GM12878 (cell line): ENCODE data around the gene DERL3. TPM values are rescaled to one million over a fixed set of nuclear protein-coding genes. Genes with fewer than 3 reads are reported as not detected.

ENCODE experiments used
- ATAC-seq: fragments of 200-7000 bp; cut with Tn5 transposase; 3 replicates; pipeline ENCODE4 v1.9.1; 2020; ENCODE audit warnings: mild to moderate bottlenecking, moderate library complexity
- BruUV-seq: library from RNA; stranded (reverse); fragments of 400-500 nt; replicated peaks from 2 replicates; lab custom pipeline; 2021; lab: Mats Ljungman, UMichigan
- CTCF ChIA-PET: fragments of 300-600 bp; sonication (Branson Sonifier 250); formaldehyde crosslinking; extraction: SDS; loops from one replicate; lab custom pipeline; 2021; ENCODE audit warnings: inconsistent platforms; lab: Yijun Ruan, JAX
- POLR2A ChIA-PET: fragments of 350-600 bp; formaldehyde crosslinking; extraction: SDS; loops from one replicate; lab custom pipeline; 2021; ENCODE audit warnings: inconsistent platforms; lab: Charles Lee
- RAD21 ChIA-PET: fragments of 300-600 bp; sonication (Branson Sonifier 250); formaldehyde crosslinking; loops from one replicate; lab custom pipeline; 2023; ENCODE audit warnings: antibody characterized with exemption; ENCODE audit not compliant: unreplicated experiment; lab: Charles Lee
- SMC1A ChIA-PET: fragments of 300-600 bp; sonication (Branson Sonifier 250); formaldehyde crosslinking; loops from one replicate; lab custom pipeline; 2023; ENCODE audit not compliant: unreplicated experiment, uncharacterized antibody; lab: Charles Lee
- DNase-seq: peaks from one replicate; pipeline ENCODE4 v3.0.0-alpha.2; 2011; ENCODE audit warnings: low read depth, low spot score
- FAIRE-seq: peaks from 3 replicates; lab custom pipeline; 2011; peaks lifted over from hg19 to GRCh38; lab: Jason Lieb, UNC
- H2AFZ ChIP-seq: 2 replicates; pipeline ENCODE4 v1.6.0; 2011; ENCODE audit warnings: low read depth, low read length, control low read depth; ENCODE audit not compliant: control insufficient read depth
- H3K27ac ChIP-seq: 2 replicates; pipeline ENCODE4 v1.5.1; 2011; ENCODE audit warnings: control low read depth; ENCODE audit not compliant: control insufficient read depth, insufficient read depth
- H3K27me3 ChIP-seq, 2 experiments: replicated peaks in 1 of 2; 2 replicates each; pipeline versions ENCODE4 v1.6.0 to v1.6.1; 2011; ENCODE audit warnings: low read length in 1 of 2; ENCODE audit not compliant: control insufficient read depth in 2 of 2, insufficient read depth in 2 of 2
- H3K36me3 ChIP-seq, 2 experiments: 2 replicates each; pipeline ENCODE4 v1.5.1; 2011; ENCODE audit warnings: low read length in 1 of 2; ENCODE audit not compliant: control insufficient read depth in 2 of 2, insufficient read depth in 2 of 2
- H3K4me1 ChIP-seq: 2 replicates; pipeline ENCODE4 v1.6.1; 2011; ENCODE audit warnings: mild to moderate bottlenecking, low read length, moderate library complexity, mixed read lengths; ENCODE audit not compliant: control insufficient read depth, insufficient read depth
- H3K4me2 ChIP-seq: 2 replicates; pipeline ENCODE4 v1.6.0; 2011; ENCODE audit warnings: control low read depth; ENCODE audit not compliant: control insufficient read depth, insufficient read depth
- H3K4me3 ChIP-seq: fragments of 200-600 bp; sonication (generic); 2 replicates; pipeline ENCODE4 v1.5.1; 2016
- H3K79me2 ChIP-seq: 2 replicates; pipeline ENCODE4 v1.6.0; 2011; ENCODE audit warnings: low read length; ENCODE audit not compliant: control insufficient read depth, insufficient read depth
- H3K9ac ChIP-seq: 2 replicates; pipeline ENCODE4 v1.8.0; 2011; ENCODE audit warnings: low read length, control low read depth, mixed read lengths; ENCODE audit not compliant: control insufficient read depth, insufficient read depth
- H3K9me3 ChIP-seq: replicated peaks from 3 replicates; pipeline ENCODE4 v1.5.1; 2011; ENCODE audit warnings: mild to moderate bottlenecking, low read length; ENCODE audit not compliant: control insufficient read depth, insufficient read depth
- H4K20me1 ChIP-seq: 2 replicates; pipeline ENCODE4 v1.6.0; 2011; ENCODE audit not compliant: control insufficient read depth, insufficient read depth
- KDM1A ChIP-seq: fragments of 200-600 bp; sonication (generic); IDR thresholded peaks from 2 replicates; pipeline ENCODE4 v1.6.1; 2016; ENCODE audit warnings: borderline replicate concordance
- POLR2A ChIP-seq: IDR thresholded peaks from 2 replicates; pipeline ENCODE4 v1.6.1; 2011; ENCODE audit warnings: low read depth, mild to moderate bottlenecking, low read length
- SMAD5 ChIP-seq: IDR thresholded peaks from 2 replicates; pipeline ENCODE4 v1.6.1; 2016; ENCODE audit warnings: antibody characterized with exemption, low read depth
- SREBF1 ChIP-seq: IDR thresholded peaks from 2 replicates; pipeline ENCODE4 v1.6.1; 2012; ENCODE audit warnings: mild to moderate bottlenecking, low read length
- YBX1 ChIP-seq: fragments of 450-650 bp; IDR thresholded peaks from 2 replicates; pipeline ENCODE4 v1.6.1; 2016; ENCODE audit warnings: antibody characterized with exemption
- WGBS: methylation state at CpG from one replicate; pipeline ENCODE4 v1.1.6; 2016; ENCODE audit warnings: low lambda C conversion rate; ENCODE audit not compliant: insufficient replicate concordance, insufficient coverage; ENCODE audit errors: missing lambda C conversion rate; 5-methylcytosine and 5-hydroxymethylcytosine counted together
- in situ Hi-C: fragments of 300-500 bp; cut with MboI; formaldehyde crosslinking; loops from 9 replicates; pipeline ENCODE4 v1.14.3; 2018; ENCODE audit warnings: mixed read lengths
- intact Hi-C: fragments of 100-400 bp; cut with micrococcal nuclease; formaldehyde crosslinking; loops from one replicate; pipeline ENCODE4 v1.14.2; 2022; ENCODE audit not compliant: unreplicated experiment
- polyA plus RNA-seq, 11 experiments: library from polyadenylated mRNA; depleted of rRNA in 4 of 11; unstranded in 6 of 11; stranded (reverse) in 5 of 11; fragments of >200 nt; fragmentation: Nextera tagmentation in 4 of 11; fragmentation: Illumina TruSeq in 1 of 11; extraction: Ambion mirVana in 4 of 11; extraction: Trizol in 1 of 11; gene quantifications; 1 replicate in 1 of 11; 2 replicates in 10 of 11; pipeline versions ENCODE4 v1.2.1 to v1.2.3, GENCODE V29; 2011 to 2016; ENCODE audit warnings: inconsistent platforms in 2 of 11, missing spikeins in 2 of 11, low read depth in 1 of 11
- total RNA-seq, 4 experiments: library from RNA; depleted of rRNA in 3 of 4; stranded (reverse); fragments of >200 nt in 3 of 4; fragmentation: Illumina TruSeq in 1 of 4; extraction: Trizol in 1 of 4; gene quantifications; 2 replicates each; pipeline versions ENCODE4 v1.2.1 to v1.2.3, GENCODE V29; 2013 to 2021

DERL3 gene
- total and polyA plus RNA-seq, 10 of the 15 experiments (the other 5 are each of a cell fraction or from before 2014, with no cell fraction given): 4.1 to 52.4 (median 14.1) TPM

DNA sequence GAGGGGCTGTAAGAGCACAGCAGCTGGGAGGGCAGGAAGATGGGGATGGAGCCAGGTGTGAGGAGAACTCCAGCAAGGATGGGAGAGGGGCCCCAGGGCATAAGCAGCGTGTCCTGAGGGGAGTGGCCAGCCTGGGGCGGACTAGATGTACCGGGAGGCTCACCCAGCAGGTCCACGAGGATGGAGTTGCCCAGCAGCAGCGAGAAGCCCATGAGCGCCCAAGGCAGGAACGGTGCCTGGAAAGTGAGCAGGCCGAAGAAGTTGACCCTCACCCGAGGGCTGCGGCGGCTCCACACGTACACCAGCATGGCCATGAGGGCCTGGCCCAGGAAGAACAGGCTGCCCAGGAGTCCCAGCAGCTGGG is 1.3 kb downstream of the DERL3 start:
- 89% methylated on average over 12 of the region's 12 CpGs for WGBS
- FAIRE-seq: no peak
- H4K20me1 ChIP-seq: no peaks in the 10 kb centered on the region
- no peaks in the 10 kb centered on the region for H3K9me3 ChIP-seq
- peak overlapping the region; percentile 76 for H3K4me3 ChIP-seq
- intact Hi-C loops: no loop called here
- TF ChIP-seq KDM1A (no peak), POLR2A (peak; percentile 23), SMAD5 (0 out of 2 replicates have a peak, but pooled peaks have one; percentile 4)
- peak overlapping the region; percentile 94 for H3K4me2 ChIP-seq
- no peak for ATAC-seq
- no peaks in the 10 kb centered on the region for H3K27me3 ChIP-seq
- ChIA-PET POLR2A (interaction anchor here (0.6 to 1.2 kb wide), 2 partner anchors 15 to 37 kb away, joined by 3 to 4 read pairs; no protein-coding TSS in a partner anchor), RAD21 (no interaction called here), SMC1A (interaction anchor here (1.9 kb wide), 1 partner anchor 9 kb away, joined by 5 read pairs; no protein-coding TSS in a partner anchor), CTCF (interaction anchor here (1.7 to 3.7 kb wide), 2 partner anchors 12 to 66 kb away, joined by 6 to 12 read pairs; partner anchors contain the start of gene MMP11)
- peaks cover 17% of the 10 kb centered on the region for H3K4me1 ChIP-seq
- peaks cover 7 to 32% of the 10 kb centered on the region in 2 experiments for H3K36me3 ChIP-seq
- no peak overlapping the region for H2AFZ ChIP-seq
- H3K27ac ChIP-seq: peak overlapping the region; percentile 56; the same call in 1 of the 2 replicates
- H3K9ac ChIP-seq: peak overlapping the region; percentile 77; the same call in 1 of the 2 replicates
- no peak for DNase-seq
- no TSS peak for BruUV-seq
- in situ Hi-C loops: no loop called here
- no peaks in the 10 kb centered on the region; the same call in 1 of the 2 replicates for H3K79me2 ChIP-seq

DNA sequence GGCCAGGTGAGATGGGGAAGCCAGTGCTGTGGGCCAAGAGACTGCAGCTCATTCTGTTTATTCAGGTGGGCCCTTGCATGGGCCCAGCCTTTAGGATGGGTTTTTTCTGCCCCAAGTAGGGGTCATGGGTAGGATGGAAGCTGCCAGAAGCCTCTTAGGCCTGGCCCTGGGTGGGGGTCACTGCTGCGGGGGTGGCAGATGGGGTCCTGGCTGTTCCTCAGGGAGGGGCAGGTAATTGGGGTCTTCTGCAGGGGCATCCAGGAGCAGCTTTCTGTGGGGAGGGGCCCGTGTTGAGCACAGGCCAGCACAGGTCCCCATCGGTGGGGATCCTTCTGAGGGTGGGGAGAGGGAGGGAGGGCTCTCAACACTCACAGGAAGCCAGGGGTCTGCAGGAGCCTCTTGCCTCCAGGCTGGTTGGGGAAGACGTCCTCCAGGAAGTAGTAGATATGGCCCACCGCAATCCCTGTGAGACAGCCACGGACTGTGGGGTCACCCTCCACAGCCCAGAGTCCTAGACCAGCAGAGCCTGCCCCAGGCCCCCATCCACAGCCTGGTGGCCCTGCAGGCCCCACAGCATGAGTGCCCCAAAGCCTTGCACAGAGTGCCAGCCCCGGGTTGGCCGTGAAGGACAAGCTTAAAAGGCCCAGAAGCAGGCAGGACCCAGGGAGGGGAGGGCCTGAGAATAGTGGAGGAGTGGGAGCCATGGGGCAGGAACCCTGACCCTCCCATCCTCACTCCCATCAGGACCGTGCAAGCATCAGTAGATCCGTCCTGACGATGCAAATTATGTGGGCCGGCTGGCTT is 1.9 kb downstream of the DERL3 start:
- Histone ChIP-seq H4K20me1 (no peaks in the 10 kb centered on the region), H3K27ac (no peak overlapping the region), H3K4me1 (peaks cover 17% of the 10 kb centered on the region), H3K36me3 (peaks cover 7 to 37% of the 10 kb centered on the region in 2 experiments), H3K4me3 (peak overlapping the region; percentile 76; the same call in 1 of the 2 replicates), H3K27me3 (no peaks in the 10 kb centered on the region), H2AFZ (no peak overlapping the region), H3K79me2 (no peaks in the 10 kb centered on the region; the same call in 1 of the 2 replicates), H3K4me2 (peak overlapping the region; percentile 94), H3K9ac (peak overlapping the region; percentile 77; the same call in 1 of the 2 replicates), H3K9me3 (no peaks in the 10 kb centered on the region)
- no peak for TF ChIP-seq YBX1
- no peak for TF ChIP-seq SREBF1
- TF ChIP-seq SMAD5: 0 out of 2 replicates have a peak, but pooled peaks have one; percentile 21
- TF ChIP-seq POLR2A: peak; percentile 64
- in situ Hi-C loops (no loop called here), intact Hi-C loops (no loop called here)
- RAD21 ChIA-PET: no interaction called here
- POLR2A ChIA-PET: interaction anchor here (1.2 kb wide), 1 partner anchor 37 kb away, joined by 3 read pairs; no protein-coding TSS in a partner anchor
- SMC1A ChIA-PET: interaction anchor here (0.9 to 1.9 kb wide), 2 partner anchors 9 to 66 kb away, joined by 3 to 5 read pairs; no protein-coding TSS in a partner anchor
- DNase-seq (no peak), FAIRE-seq (no peak), ATAC-seq (no peak)
- CTCF ChIA-PET: interaction anchor here (1.7 to 3.7 kb wide), 2 partner anchors 13 to 66 kb away, joined by 6 to 12 read pairs; partner anchors contain the start of gene MMP11
- WGBS: 37% methylated on average over 11 of the region's 12 CpGs
- no TSS peak for BruUV-seq
